Panc1 (cell line): Measurements from ENCODE around the gene ENTPD3. TPM values are rescaled to one million over a fixed set of nuclear protein-coding genes. Genes with fewer than 3 reads are reported as not detected.

Source experiments
- ATAC-seq: fragments of 200-7000 bp; cut with Tn5 transposase; 2 replicates; pipeline ENCODE4 v1.9.1; 2020; ENCODE audit warnings: mild to moderate bottlenecking, moderate library complexity
- BruUV-seq: library from RNA; stranded (reverse); fragments of 400-500 nt; replicated peaks from 2 replicates; lab custom pipeline; 2021; lab: Mats Ljungman, UMichigan
- CTCF ChIA-PET: fragments of 300-600 bp; sonication (Branson Sonifier 250); formaldehyde crosslinking; loops from one replicate; lab custom pipeline; 2022; ENCODE audit warnings: antibody characterized with exemption; lab: Charles Lee
- POLR2A ChIA-PET: fragments of 300-600 bp; sonication (Branson Sonifier 250); formaldehyde crosslinking; loops from one replicate; lab custom pipeline; 2022; ENCODE audit warnings: antibody characterized with exemption; lab: Charles Lee
- DNase-seq: peaks from one replicate; pipeline ENCODE4 v3.0.0-alpha.2; 2010; ENCODE audit warnings: low read depth, low spot score
- H3K27ac ChIP-seq: 2 replicates; pipeline ENCODE4 v1.5.1; 2011; ENCODE audit warnings: mild to moderate bottlenecking, low read length, inconsistent platforms
- H3K27me3 ChIP-seq: fragments of 200-500 bp; sonication (Bioruptor generic); 2 replicates; pipeline ENCODE4 v1.6.0; 2014; ENCODE audit warnings: low read length, inconsistent platforms; ENCODE audit not compliant: control insufficient read depth, insufficient read depth
- H3K36me3 ChIP-seq: fragments of 200-500 bp; sonication (Bioruptor generic); 2 replicates; pipeline ENCODE4 v1.5.1; 2014; ENCODE audit warnings: inconsistent platforms, mild to moderate bottlenecking, low read length, moderate library complexity; ENCODE audit not compliant: control insufficient read depth, insufficient read depth
- H3K4me1 ChIP-seq: 2 replicates; pipeline ENCODE4 v1.5.1; 2011; ENCODE audit warnings: inconsistent platforms, mild to moderate bottlenecking, low read length, moderate library complexity; ENCODE audit not compliant: control insufficient read depth, insufficient read depth
- H3K4me3 ChIP-seq, 2 experiments: 2 replicates each; pipeline ENCODE4 v1.5.1; 2011 to 2012; ENCODE audit warnings: low read depth in 2 of 2, low read length in 2 of 2, mild to moderate bottlenecking in 2 of 2, inconsistent platforms in 1 of 2, moderate library complexity in 1 of 2
- H3K9me3 ChIP-seq: fragments of 200-500 bp; sonication (Bioruptor generic); 2 replicates; pipeline ENCODE4 v1.5.1; 2014; ENCODE audit warnings: low read depth, mild to moderate bottlenecking, inconsistent platforms, low read length, moderate library complexity; ENCODE audit not compliant: control insufficient read depth, insufficient read depth
- POLR2AphosphoS5 ChIP-seq: IDR thresholded peaks from 2 replicates; pipeline ENCODE4 v1.6.1; 2012; ENCODE audit warnings: mild to moderate bottlenecking, low read depth, low read length, moderate library complexity
- SIN3A ChIP-seq: IDR thresholded peaks from 2 replicates; pipeline ENCODE4 v1.6.1; 2012; ENCODE audit warnings: low read depth, mild to moderate bottlenecking, low read length, moderate library complexity, borderline replicate concordance; ENCODE audit not compliant: insufficient read depth
- TCF7L2 ChIP-seq: IDR thresholded peaks from 2 replicates; pipeline ENCODE4 v1.6.1; 2011; ENCODE audit warnings: mild to moderate bottlenecking, low read depth, low read length, inconsistent platforms
- in situ Hi-C: cut with HindIII; loops from 2 replicates; pipeline ENCODE4 v1.10.0; 2016; ENCODE audit warnings: low sequenced_read_pairs, low pct_unique_long_range_greater_than_20kb
- intact Hi-C: fragments of 100-400 bp; cut with micrococcal nuclease; formaldehyde crosslinking; loops from one replicate; pipeline ENCODE4 v1.10.0; 2022; ENCODE audit not compliant: unreplicated experiment
- total RNA-seq: library from RNA; stranded (reverse); gene quantifications from one replicate; pipeline ENCODE4 v1.2.1, GENCODE V29; 2021; ENCODE audit not compliant: unreplicated experiment
- TF ChIP-seq, protein P1 (sequence below): fragments of 450-650 bp; IDR thresholded peaks from 2 replicates; pipeline ENCODE4 v1.5.1; 2017; ENCODE audit warnings: mild to moderate bottlenecking
- TF ChIP-seq, protein P2 (sequence below), 2 experiments: IDR thresholded peaks; 2 replicates each; pipeline ENCODE4 v1.6.1; 2011 to 2012; ENCODE audit warnings: low read depth in 2 of 2, control low read depth in 1 of 2, low read length in 1 of 2, mild to moderate bottlenecking in 1 of 2, moderate library complexity in 1 of 2; ENCODE audit not compliant: insufficient read depth in 1 of 2

ENTPD3 gene
- total RNA-seq, 1 experiment from 2014 or later, result not detected

DNA sequence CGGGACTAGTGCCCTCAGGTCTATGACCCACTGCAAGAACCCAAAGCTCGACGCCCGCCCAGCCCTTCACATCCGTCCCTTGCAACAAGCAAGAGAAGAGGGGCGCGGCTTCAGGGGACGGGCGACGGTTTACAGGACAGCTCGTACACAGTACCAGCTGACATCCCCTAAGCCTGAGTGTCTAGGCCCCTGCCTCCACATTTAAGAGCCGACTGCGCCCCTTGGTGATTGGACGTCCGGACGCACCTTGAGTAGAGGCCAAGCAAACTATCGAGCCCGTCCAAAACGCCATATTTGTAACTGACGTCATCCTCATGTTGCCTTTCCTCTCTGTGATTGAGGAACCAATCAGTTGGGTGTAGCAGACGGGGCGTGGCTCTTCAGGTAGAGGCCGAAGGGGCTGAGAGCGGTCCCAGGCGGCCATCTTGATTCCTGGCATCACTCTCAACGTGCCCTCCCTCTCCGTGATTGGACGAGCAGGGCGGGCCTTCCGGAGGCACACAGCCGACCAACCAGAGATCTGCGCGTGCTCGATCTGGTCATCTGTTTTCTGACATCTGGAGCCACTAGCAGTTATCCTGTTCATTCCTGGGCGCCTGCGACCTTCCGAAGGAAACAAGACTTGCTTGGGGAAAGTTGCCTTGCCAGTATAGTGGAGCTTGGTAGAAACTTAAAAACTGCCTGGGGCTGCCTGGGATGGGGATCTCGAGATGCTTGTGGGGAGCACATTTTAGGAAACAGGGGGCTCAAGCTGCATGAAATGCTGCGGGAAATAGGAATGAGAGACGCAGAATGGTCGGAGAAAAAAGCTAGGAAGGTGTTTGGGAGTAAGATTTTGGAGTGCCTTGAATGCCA lies 66.1 kb downstream of the ENTPD3 start:
- CTCF ChIA-PET, result no interaction called here
- Histone ChIP-seq H3K36me3 (peaks cover 7% of the 10 kb centered on the region), H3K27ac (peak overlapping the region; percentile 88), H3K4me1 (peaks cover 12% of the 10 kb centered on the region), H3K27me3 (no peaks in the 10 kb centered on the region), H3K9me3 (no peaks in the 10 kb centered on the region), H3K4me3 (peak overlapping the region; percentile 78 to 81)
- in situ Hi-C loops, result no loop called here
- BruUV-seq, result no TSS peak
- peak; percentile 98 for ATAC-seq
- intact Hi-C loops, result loop anchor here (5.0 kb wide), 1 partner anchor 126 kb away; no protein-coding TSS in a partner anchor
- TF ChIP-seq SIN3A (peak; percentile 64; the same call in 1 of the 2 replicates), POLR2AphosphoS5 (peak; percentile 40; the same call in 1 of the 2 replicates), TCF7L2 (no peak)
- TF ChIP-seq, protein P1, sequence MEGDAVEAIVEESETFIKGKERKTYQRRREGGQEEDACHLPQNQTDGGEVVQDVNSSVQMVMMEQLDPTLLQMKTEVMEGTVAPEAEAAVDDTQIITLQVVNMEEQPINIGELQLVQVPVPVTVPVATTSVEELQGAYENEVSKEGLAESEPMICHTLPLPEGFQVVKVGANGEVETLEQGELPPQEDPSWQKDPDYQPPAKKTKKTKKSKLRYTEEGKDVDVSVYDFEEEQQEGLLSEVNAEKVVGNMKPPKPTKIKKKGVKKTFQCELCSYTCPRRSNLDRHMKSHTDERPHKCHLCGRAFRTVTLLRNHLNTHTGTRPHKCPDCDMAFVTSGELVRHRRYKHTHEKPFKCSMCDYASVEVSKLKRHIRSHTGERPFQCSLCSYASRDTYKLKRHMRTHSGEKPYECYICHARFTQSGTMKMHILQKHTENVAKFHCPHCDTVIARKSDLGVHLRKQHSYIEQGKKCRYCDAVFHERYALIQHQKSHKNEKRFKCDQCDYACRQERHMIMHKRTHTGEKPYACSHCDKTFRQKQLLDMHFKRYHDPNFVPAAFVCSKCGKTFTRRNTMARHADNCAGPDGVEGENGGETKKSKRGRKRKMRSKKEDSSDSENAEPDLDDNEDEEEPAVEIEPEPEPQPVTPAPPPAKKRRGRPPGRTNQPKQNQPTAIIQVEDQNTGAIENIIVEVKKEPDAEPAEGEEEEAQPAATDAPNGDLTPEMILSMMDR, result no peak
- POLR2A ChIA-PET, result no interaction called here
- peak; percentile 87 for DNase-seq

DNA sequence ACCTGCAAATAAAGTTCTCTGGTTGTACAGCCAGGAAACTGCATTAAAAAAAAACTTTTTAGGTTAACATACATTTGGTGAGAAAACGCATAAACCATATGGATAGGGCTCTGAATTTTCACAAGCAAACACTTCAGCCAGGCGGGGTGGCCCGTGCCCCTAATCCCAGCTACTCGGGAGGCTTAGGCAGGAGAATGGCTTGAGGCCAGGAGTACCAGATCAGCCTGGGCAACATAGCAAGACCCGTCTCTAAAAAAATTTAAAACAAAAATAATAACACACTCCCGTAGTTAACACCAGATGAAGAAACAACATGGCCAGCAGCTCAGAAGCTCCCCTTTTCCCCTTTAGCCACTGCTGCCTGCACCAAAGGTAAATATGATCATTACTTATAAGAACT lies 66.9 kb downstream of the ENTPD3 start:
- intact Hi-C loops, result loop anchor here (5.0 kb wide), 1 partner anchor 127 kb away; no protein-coding TSS in a partner anchor
- in situ Hi-C loops, result no loop called here
- no TSS peak for BruUV-seq

DNA sequence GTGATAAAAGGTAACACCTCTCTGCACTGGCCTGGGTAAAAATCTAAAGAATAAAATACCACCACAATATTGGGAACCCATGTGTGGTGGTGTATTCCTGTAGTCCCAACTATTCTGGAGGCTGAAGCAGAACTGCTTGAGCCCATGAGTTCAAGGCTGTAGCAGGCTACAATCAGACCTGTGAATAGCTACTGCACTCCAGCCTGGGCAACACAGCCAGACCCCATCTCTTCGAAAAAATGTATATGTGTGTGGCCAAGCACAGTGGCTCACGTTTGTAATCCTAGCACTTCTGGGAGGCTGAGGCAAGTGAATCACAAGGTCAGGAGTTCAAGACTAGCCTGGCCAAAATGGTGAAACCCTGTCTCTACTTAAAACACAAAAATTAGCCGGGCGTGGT lies 68.3 kb downstream of the ENTPD3 start:
- intact Hi-C loops, result no loop called here

More for the DNA sequence above, 66.9 kb downstream of the ENTPD3 start:
- DNase-seq, result no peak
- no peaks in the 10 kb centered on the region for H3K9me3 ChIP-seq
- ATAC-seq, result no peak
- H3K4me3 ChIP-seq, result peak overlapping the region; percentile 78 to 81
- ChIA-PET POLR2A (no interaction called here), CTCF (no interaction called here)
- no peak for TF ChIP-seq TCF7L2
- no peak overlapping the region; the same call in 1 of the 2 replicates for H3K27ac ChIP-seq
- H3K27me3 ChIP-seq, result no peaks in the 10 kb centered on the region
- H3K4me1 ChIP-seq, result peaks cover 14% of the 10 kb centered on the region
- H3K36me3 ChIP-seq, result peaks cover 10% of the 10 kb centered on the region

More for the DNA sequence above, 68.3 kb downstream of the ENTPD3 start:
- Histone ChIP-seq H3K27ac (no peak overlapping the region), H3K4me3 (no peak overlapping the region), H3K4me1 (peaks cover 19% of the 10 kb centered on the region), H3K27me3 (no peaks in the 10 kb centered on the region), H3K36me3 (peaks cover 14% of the 10 kb centered on the region), H3K9me3 (no peaks in the 10 kb centered on the region)
- CTCF ChIA-PET, result no interaction called here
- in situ Hi-C loops, result no loop called here
- POLR2A ChIA-PET, result no interaction called here
- TF ChIP-seq POLR2AphosphoS5, result no peak
- TF ChIP-seq, protein P2, sequence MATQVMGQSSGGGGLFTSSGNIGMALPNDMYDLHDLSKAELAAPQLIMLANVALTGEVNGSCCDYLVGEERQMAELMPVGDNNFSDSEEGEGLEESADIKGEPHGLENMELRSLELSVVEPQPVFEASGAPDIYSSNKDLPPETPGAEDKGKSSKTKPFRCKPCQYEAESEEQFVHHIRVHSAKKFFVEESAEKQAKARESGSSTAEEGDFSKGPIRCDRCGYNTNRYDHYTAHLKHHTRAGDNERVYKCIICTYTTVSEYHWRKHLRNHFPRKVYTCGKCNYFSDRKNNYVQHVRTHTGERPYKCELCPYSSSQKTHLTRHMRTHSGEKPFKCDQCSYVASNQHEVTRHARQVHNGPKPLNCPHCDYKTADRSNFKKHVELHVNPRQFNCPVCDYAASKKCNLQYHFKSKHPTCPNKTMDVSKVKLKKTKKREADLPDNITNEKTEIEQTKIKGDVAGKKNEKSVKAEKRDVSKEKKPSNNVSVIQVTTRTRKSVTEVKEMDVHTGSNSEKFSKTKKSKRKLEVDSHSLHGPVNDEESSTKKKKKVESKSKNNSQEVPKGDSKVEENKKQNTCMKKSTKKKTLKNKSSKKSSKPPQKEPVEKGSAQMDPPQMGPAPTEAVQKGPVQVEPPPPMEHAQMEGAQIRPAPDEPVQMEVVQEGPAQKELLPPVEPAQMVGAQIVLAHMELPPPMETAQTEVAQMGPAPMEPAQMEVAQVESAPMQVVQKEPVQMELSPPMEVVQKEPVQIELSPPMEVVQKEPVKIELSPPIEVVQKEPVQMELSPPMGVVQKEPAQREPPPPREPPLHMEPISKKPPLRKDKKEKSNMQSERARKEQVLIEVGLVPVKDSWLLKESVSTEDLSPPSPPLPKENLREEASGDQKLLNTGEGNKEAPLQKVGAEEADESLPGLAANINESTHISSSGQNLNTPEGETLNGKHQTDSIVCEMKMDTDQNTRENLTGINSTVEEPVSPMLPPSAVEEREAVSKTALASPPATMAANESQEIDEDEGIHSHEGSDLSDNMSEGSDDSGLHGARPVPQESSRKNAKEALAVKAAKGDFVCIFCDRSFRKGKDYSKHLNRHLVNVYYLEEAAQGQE (IDR thresholded peaks at IDR 0.05; ENCODE audit: insufficient read depth in 1 of 2, low read depth in 2 of 2, low read length in 1 of 2), result no peak
- TF ChIP-seq, protein P1, result no peak
- TF ChIP-seq TCF7L2, result no peak
- TF ChIP-seq SIN3A, result no peak
- DNase-seq (no peak), ATAC-seq (no peak)
- no TSS peak for BruUV-seq
